Measurements from ENCODE around the gene OSBPL6.

DNA sequence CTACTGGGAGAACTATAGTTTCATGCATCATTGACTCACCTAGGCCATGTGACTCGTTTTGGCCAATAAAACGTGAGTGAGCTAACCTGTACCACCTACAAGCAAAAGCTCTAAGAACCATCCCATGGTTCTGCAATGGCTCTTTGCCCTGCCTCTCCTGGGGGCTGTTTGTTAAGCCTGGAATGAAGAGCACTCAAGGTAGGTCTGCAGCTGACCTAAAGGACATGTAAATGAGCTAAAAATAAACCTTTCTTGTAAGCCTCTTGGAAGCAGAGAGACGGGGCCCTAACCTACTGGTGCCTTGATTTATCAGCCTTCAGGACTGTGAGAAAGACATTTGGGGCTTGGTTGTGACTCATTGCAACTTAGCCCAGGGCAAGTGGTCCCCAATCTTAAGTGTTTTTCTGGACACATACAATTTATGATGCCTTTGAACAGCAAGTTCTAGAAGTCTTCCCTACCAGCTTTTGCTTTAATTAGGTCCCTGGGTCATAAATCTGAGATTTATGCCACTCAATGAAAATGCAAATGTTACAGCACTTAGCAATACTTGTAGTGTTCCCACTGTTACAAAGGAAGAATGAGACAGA lies 107.4 kb downstream of the OSBPL6 start:
- TF ChIP-seq, protein P1, sequence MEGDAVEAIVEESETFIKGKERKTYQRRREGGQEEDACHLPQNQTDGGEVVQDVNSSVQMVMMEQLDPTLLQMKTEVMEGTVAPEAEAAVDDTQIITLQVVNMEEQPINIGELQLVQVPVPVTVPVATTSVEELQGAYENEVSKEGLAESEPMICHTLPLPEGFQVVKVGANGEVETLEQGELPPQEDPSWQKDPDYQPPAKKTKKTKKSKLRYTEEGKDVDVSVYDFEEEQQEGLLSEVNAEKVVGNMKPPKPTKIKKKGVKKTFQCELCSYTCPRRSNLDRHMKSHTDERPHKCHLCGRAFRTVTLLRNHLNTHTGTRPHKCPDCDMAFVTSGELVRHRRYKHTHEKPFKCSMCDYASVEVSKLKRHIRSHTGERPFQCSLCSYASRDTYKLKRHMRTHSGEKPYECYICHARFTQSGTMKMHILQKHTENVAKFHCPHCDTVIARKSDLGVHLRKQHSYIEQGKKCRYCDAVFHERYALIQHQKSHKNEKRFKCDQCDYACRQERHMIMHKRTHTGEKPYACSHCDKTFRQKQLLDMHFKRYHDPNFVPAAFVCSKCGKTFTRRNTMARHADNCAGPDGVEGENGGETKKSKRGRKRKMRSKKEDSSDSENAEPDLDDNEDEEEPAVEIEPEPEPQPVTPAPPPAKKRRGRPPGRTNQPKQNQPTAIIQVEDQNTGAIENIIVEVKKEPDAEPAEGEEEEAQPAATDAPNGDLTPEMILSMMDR (conservative IDR thresholded peaks at IDR 0.05; ENCODE audit: low read length), result no peak
- no peak for TF ChIP-seq EZH2phosphoT487 (IDR thresholded peaks at IDR 0.05; ENCODE audit: borderline replicate concordance)
